IPS-20b (cell line): Measurements from ENCODE around the gene NCOA6.
"Not testable (repeated sequence)": the region's sequence is repeated elsewhere in the genome, so short reads cannot be mapped to it uniquely, and the experiment has no call there.

Experiments used
- H3K27ac ChIP-seq: one replicate; pipeline ENCODE4 v1.5.1; 2013; ENCODE audit warnings: low read length
- H3K27me3 ChIP-seq: 2 replicates; pipeline ENCODE4 v1.6.1; 2013; ENCODE audit warnings: mild to moderate bottlenecking, low read length, inconsistent platforms; ENCODE audit not compliant: insufficient read depth
- H3K36me3 ChIP-seq: 2 replicates; pipeline ENCODE4 v1.6.1; 2013; ENCODE audit warnings: low read depth, mild to moderate bottlenecking, inconsistent platforms, low read length, moderate library complexity; ENCODE audit not compliant: insufficient read depth
- H3K4me1 ChIP-seq: 2 replicates; pipeline ENCODE4 v1.6.1; 2013; ENCODE audit warnings: mild to moderate bottlenecking, control low read depth, inconsistent platforms, low read length, moderate library complexity; ENCODE audit not compliant: insufficient read depth
- H3K4me3 ChIP-seq: 2 replicates; pipeline ENCODE4 v1.5.1; 2013; ENCODE audit warnings: mild to moderate bottlenecking, low read length, inconsistent platforms
- H3K9ac ChIP-seq: 2 replicates; pipeline ENCODE4 v1.6.1; 2013; ENCODE audit warnings: low read depth, mild to moderate bottlenecking, inconsistent platforms, low read length, moderate library complexity
- H3K9me3 ChIP-seq: 2 replicates; pipeline ENCODE4 v1.6.1; 2013; ENCODE audit warnings: mild to moderate bottlenecking, low read depth, low read length, inconsistent platforms; ENCODE audit not compliant: insufficient read depth

NCOA6 gene

GRCh38 chr20:34744340-34744739, 81.1 kb downstream of the NCOA6 start:
- Histone ChIP-seq H3K27ac (no peak overlapping the region), H3K9me3 (no peaks in the 10 kb centered on the region), H3K9ac (no peak overlapping the region), H3K27me3 (no peaks in the 10 kb centered on the region), H3K36me3 (peaks cover 68% of the 10 kb centered on the region), H3K4me1 (no peaks in the 10 kb centered on the region), H3K4me3 (no peak overlapping the region)

GRCh38 chr20:34743039-34743438, 82.4 kb downstream of the NCOA6 start:
- no peaks in the 10 kb centered on the region for H3K27me3 ChIP-seq
- no peak overlapping the region for H3K9ac ChIP-seq
- H3K4me1 ChIP-seq = no peaks in the 10 kb centered on the region
- H3K36me3 ChIP-seq = peaks cover 58% of the 10 kb centered on the region
- no peaks in the 10 kb centered on the region for H3K9me3 ChIP-seq
- H3K4me3 ChIP-seq = no peak overlapping the region
- H3K27ac ChIP-seq = no peak overlapping the region

GRCh38 chr20:34736106-34736735, 89.2 kb downstream of the NCOA6 start:
- Histone ChIP-seq H3K27ac (no peak overlapping the region), H3K4me3 (no peak overlapping the region), H3K4me1 (no peaks in the 10 kb centered on the region), H3K36me3 (peaks cover 6% of the 10 kb centered on the region), H3K27me3 (no peaks in the 10 kb centered on the region), H3K9ac (no peak overlapping the region), H3K9me3 (no peaks in the 10 kb centered on the region)

- H3K4me1 ChIP-seq = no peaks in the 10 kb centered on the region
- no peaks in the 10 kb centered on the region for H3K9me3 ChIP-seq
- H3K27ac ChIP-seq = no peak overlapping the region
- peaks cover 4% of the 10 kb centered on the region for H3K36me3 ChIP-seq
- no peaks in the 10 kb centered on the region for H3K27me3 ChIP-seq
- no peak overlapping the region for H3K4me3 ChIP-seq
- H3K9ac ChIP-seq = no peak overlapping the region
These were observed 92.9 kb downstream of the NCOA6 start for GRCh38 chr20:34732523-34732922.

- no peaks in the 10 kb centered on the region for H3K27me3 ChIP-seq
- no peak overlapping the region for H3K4me3 ChIP-seq
- no peaks in the 10 kb centered on the region for H3K4me1 ChIP-seq
- H3K27ac ChIP-seq = no peak overlapping the region
- H3K9me3 ChIP-seq = no peaks in the 10 kb centered on the region
- H3K36me3 ChIP-seq = peaks cover 22% of the 10 kb centered on the region
- H3K9ac ChIP-seq = no peak overlapping the region
These were observed 96.0 kb downstream of the NCOA6 start for GRCh38 chr20:34729416-34729815.

GRCh38 chr20:34724172-34724571, 101.3 kb downstream of the NCOA6 start:
- H3K36me3 ChIP-seq = peaks cover 36% of the 10 kb centered on the region

GRCh38 chr20:34722560-34722959, 102.9 kb downstream of the NCOA6 start:
- H3K4me3 ChIP-seq, H3K9me3 ChIP-seq, H3K27ac ChIP-seq, H3K27me3 ChIP-seq, H3K9ac ChIP-seq, H3K4me1 ChIP-seq: not testable (repeated sequence)
- peaks cover 40% of the 10 kb centered on the region for H3K36me3 ChIP-seq

More at GRCh38 chr20:34724172-34724571, 101.3 kb downstream of the NCOA6 start:
- H3K4me1 ChIP-seq = no peaks in the 10 kb centered on the region
- no peak overlapping the region for H3K27ac ChIP-seq
- H3K9ac ChIP-seq = no peak overlapping the region
- H3K9me3 ChIP-seq = no peaks in the 10 kb centered on the region
- H3K4me3 ChIP-seq = no peak overlapping the region
- H3K27me3 ChIP-seq = no peaks in the 10 kb centered on the region

- Histone ChIP-seq H3K36me3 (peaks cover 23% of the 10 kb centered on the region), H3K27me3 (no peaks in the 10 kb centered on the region), H3K4me3 (no peak overlapping the region), H3K9me3 (no peaks in the 10 kb centered on the region), H3K4me1 (no peaks in the 10 kb centered on the region), H3K9ac (no peak overlapping the region), H3K27ac (no peak overlapping the region)
These were observed 105.2 kb downstream of the NCOA6 start for GRCh38 chr20:34720266-34720665.

- not testable (repeated sequence) for H3K4me1 ChIP-seq, H3K27ac ChIP-seq, H3K27me3 ChIP-seq, H3K4me3 ChIP-seq, H3K9me3 ChIP-seq, H3K9ac ChIP-seq
- H3K36me3 ChIP-seq = peaks cover 18% of the 10 kb centered on the region; the same call in 1 of the 2 replicates
These were observed 106.0 kb downstream of the NCOA6 start for GRCh38 chr20:34719242-34720017.

- Histone ChIP-seq H3K27ac (no peak overlapping the region), H3K4me1 (no peaks in the 10 kb centered on the region), H3K9ac (no peak overlapping the region), H3K27me3 (peaks cover under 1% of the 10 kb centered on the region; the same call in 1 of the 2 replicates), H3K4me3 (no peak overlapping the region), H3K9me3 (no peaks in the 10 kb centered on the region), H3K36me3 (0 out of 2 replicates have a peak, but pooled peaks cover 4% of the 10 kb centered on the region)
These were observed 108.0 kb downstream of the NCOA6 start for GRCh38 chr20:34717230-34718095.

- Histone ChIP-seq H3K4me1 (no peaks in the 10 kb centered on the region), H3K27ac (no peak overlapping the region), H3K9me3 (no peaks in the 10 kb centered on the region), H3K9ac (no peak overlapping the region), H3K36me3 (0 out of 2 replicates have a peak, but pooled peaks cover 4% of the 10 kb centered on the region), H3K4me3 (no peak overlapping the region), H3K27me3 (peaks cover 6% of the 10 kb centered on the region)
These were observed 108.6 kb downstream of the NCOA6 start for GRCh38 chr20:34716921-34717229.
